ENCODE results near the gene AGMO.

DNA sequence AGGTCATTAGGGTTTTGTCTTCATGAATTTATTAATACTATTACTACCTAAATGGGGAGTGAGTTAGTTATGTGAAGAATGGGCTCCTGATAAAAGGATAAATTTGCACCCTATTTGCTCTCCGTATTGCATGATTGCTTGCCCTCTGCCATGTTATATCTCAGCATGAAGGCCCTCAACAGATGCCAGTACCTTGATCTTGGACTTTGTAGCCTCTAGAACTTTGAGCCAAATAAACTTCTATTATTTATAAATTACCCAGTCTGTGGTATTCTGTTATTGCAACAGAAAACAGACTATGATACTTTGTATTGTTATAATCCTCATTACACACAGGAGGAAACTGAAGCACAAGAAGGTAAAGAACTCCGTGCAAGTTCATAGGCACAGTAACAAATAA is 150.8 kb downstream of the AGMO start:
- TF ChIP-seq RAD21 (IDR thresholded peaks at IDR 0.05; ENCODE audit: insufficient read depth, low read depth, low read length) (no peak), GABPA (IDR thresholded peaks at IDR 0.05; ENCODE audit: low read depth) (no peak), MEF2A (IDR thresholded peaks at IDR 0.05; ENCODE audit: insufficient read depth, low read depth, low read length) (no peak)

Data from GM12878 (cell line).